ENCODE results near the gene NFIX. TPM values are rescaled to one million over a fixed set of nuclear protein-coding genes. Genes with fewer than 3 reads are reported as not detected.

NFIX gene
- total and polyA plus RNA-seq, 9 of the 15 experiments (the other 6 are each of a cell fraction or from before 2014, with no cell fraction given), result 0.28 to 26.8 (median 5.4) TPM

- TF ChIP-seq KLF13 (tag; IDR thresholded peaks at IDR 0.05; ENCODE audit: borderline replicate concordance, low read depth) (peak; percentile 84; the same call in 1 of the 2 replicates), XRCC3 (IDR thresholded peaks at IDR 0.05) (no peak), CREB1 (IDR thresholded peaks at IDR 0.05) (peak; percentile 99), CREB1 (CRISPR knock-in tag; IDR thresholded peaks at IDR 0.05) (peak; percentile 99), ZNF444 (CRISPR knock-in tag; IDR thresholded peaks at IDR 0.05) (peak; percentile 46; the same call in 1 of the 2 replicates), ZNF76 (CRISPR knock-in tag; IDR thresholded peaks at IDR 0.05; ENCODE audit: borderline replicate concordance) (no peak), NBN (IDR thresholded peaks at IDR 0.05; ENCODE audit: low read depth) (peak; percentile 100), REST (IDR thresholded peaks at IDR 0.05; ENCODE audit: borderline replicate concordance) (peak; percentile 94), REST (CRISPR knock-in tag; IDR thresholded peaks at IDR 0.05; ENCODE audit: low read depth) (peak; percentile 73; the same call in 1 of the 2 replicates), ZNF766 (CRISPR knock-in tag; conservative IDR thresholded peaks at IDR 0.05) (peak; percentile 81), EGR1 (conservative IDR thresholded peaks at IDR 0.05) (peak; percentile 46; the same call in 1 of the 2 replicates), SMARCC2 (IDR thresholded peaks at IDR 0.05; ENCODE audit: low read depth) (no peak), CHD2 (IDR thresholded peaks at IDR 0.05; ENCODE audit: low read depth, low read length) (peak; percentile 64; the same call in 1 of the 2 replicates), HNRNPL (IDR thresholded peaks at IDR 0.05; ENCODE audit: low read depth, low read length) (no peak), ZNF830 (CRISPR knock-in tag; IDR thresholded peaks at IDR 0.05) (0 out of 2 replicates have a peak, but pooled peaks have one; percentile 12), ZNF707 (CRISPR knock-in tag; conservative IDR thresholded peaks at IDR 0.05) (no peak), ZNF75A (CRISPR knock-in tag; IDR thresholded peaks at IDR 0.05) (peak; percentile 61; the same call in 1 of the 2 replicates), CBFA2T3 (IDR thresholded peaks at IDR 0.05) (no peak; the same call in 1 of the 2 replicates), MTA1 (IDR thresholded peaks at IDR 0.05; ENCODE audit: borderline replicate concordance) (no peak), ZNF511 (CRISPR knock-in tag; IDR thresholded peaks at IDR 0.05) (no peak; the same call in 1 of the 2 replicates), SMAD3 (CRISPR knock-in tag; conservative IDR thresholded peaks at IDR 0.05) (peak; percentile 88)
Measured at GRCh38 chr19:12945479-12946091, 49.7 kb upstream of the NFIX start, which contains the start of gene RAD23A (continued).
